ENCODE measurements around the gene P2RX3. TPM values are rescaled to one million over a fixed set of nuclear protein-coding genes. Genes with fewer than 3 reads are reported as not detected.

The P2RX3 gene
- total RNA-seq, 1 donor from 2014 or later, result not detected

GRCh38 chr11:57391539-57391938 is 53.4 kb downstream of the P2RX3 start:
- TF ChIP-seq POLR2AphosphoS5 (IDR thresholded peaks at IDR 0.05; ENCODE audit: insufficient read depth in 1 of 2, low read depth in 1 of 2) (no peak), POLR2A (IDR thresholded peaks at IDR 0.05) (no peak)
- intact Hi-C loops (cut with DNase I), result no loop called here
- H3K4me3 ChIP-seq, result no peak overlapping the region
- no peaks in the 10 kb centered on the region for H3K9me3 ChIP-seq
- no peaks in the 10 kb centered on the region for H3K36me3 ChIP-seq
- H3K4me1 ChIP-seq, result no peaks in the 10 kb centered on the region
- no peak for DNase-seq (ENCODE audit: extremely low spot score in 2 of 2)
- no peaks in the 10 kb centered on the region for H3K27me3 ChIP-seq
- H3K27ac ChIP-seq, result no peak overlapping the region

DNA sequence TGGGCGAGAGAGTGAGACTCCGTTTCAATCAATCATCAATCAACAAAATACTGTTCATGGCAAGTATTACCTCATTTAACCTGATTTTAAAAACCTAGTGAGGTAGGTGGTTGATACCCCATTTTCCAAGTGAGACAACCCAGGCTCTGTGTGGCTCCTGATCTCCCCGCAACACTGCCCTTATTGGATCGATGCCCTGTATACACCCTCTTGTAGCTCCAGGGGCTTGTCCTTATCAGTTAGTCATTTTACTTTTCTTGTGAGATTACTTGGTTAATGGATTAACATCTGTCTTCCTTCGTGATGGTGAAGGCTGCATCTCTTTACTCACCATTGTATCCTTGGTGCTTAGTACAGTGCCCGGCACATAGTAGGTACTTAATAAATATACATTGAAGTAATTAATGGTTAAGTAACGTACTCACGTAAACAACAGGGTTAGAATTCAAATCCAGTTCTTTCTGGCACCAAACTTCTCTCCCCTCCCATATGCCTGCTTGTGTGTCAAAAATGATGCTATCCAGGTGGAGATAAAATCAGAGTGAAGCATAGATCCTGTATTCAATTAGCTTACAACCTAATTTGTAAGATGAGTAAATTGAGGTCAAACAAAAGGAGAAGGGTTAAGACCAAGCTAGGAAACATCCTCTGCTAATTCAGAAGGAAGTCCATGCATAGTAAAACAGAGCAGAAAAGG is 54.1 kb downstream of the P2RX3 start:
- no peak for TF ChIP-seq POLR2AphosphoS5 (IDR thresholded peaks at IDR 0.05; ENCODE audit: insufficient read depth in 1 of 2, low read depth in 1 of 2)
- no peak for TF ChIP-seq POLR2A (IDR thresholded peaks at IDR 0.05)
- TF ChIP-seq, protein P1, sequence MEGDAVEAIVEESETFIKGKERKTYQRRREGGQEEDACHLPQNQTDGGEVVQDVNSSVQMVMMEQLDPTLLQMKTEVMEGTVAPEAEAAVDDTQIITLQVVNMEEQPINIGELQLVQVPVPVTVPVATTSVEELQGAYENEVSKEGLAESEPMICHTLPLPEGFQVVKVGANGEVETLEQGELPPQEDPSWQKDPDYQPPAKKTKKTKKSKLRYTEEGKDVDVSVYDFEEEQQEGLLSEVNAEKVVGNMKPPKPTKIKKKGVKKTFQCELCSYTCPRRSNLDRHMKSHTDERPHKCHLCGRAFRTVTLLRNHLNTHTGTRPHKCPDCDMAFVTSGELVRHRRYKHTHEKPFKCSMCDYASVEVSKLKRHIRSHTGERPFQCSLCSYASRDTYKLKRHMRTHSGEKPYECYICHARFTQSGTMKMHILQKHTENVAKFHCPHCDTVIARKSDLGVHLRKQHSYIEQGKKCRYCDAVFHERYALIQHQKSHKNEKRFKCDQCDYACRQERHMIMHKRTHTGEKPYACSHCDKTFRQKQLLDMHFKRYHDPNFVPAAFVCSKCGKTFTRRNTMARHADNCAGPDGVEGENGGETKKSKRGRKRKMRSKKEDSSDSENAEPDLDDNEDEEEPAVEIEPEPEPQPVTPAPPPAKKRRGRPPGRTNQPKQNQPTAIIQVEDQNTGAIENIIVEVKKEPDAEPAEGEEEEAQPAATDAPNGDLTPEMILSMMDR (IDR thresholded peaks at IDR 0.05), result no peak

GRCh38 chr11:57392763-57393105 is 54.6 kb downstream of the P2RX3 start:
- Histone ChIP-seq H3K4me1 (no peaks in the 10 kb centered on the region), H3K27ac (no peak overlapping the region), H3K27me3 (no peaks in the 10 kb centered on the region), H3K4me3 (no peak overlapping the region), H3K36me3 (no peaks in the 10 kb centered on the region), H3K9me3 (no peaks in the 10 kb centered on the region)
- TF ChIP-seq, protein P1 (IDR thresholded peaks at IDR 0.05), result no peak
- TF ChIP-seq POLR2AphosphoS5 (IDR thresholded peaks at IDR 0.05; ENCODE audit: insufficient read depth in 1 of 2, low read depth in 1 of 2) (no peak), POLR2A (IDR thresholded peaks at IDR 0.05) (no peak)
- DNase-seq (ENCODE audit: extremely low spot score in 2 of 2), result no peak
- intact Hi-C loops (cut with DNase I), result no loop called here

More for the DNA sequence above, 54.1 kb downstream of the P2RX3 start:
- Histone ChIP-seq H3K4me1 (no peaks in the 10 kb centered on the region), H3K36me3 (no peaks in the 10 kb centered on the region), H3K9me3 (no peaks in the 10 kb centered on the region), H3K27ac (no peak overlapping the region), H3K4me3 (no peak overlapping the region), H3K27me3 (no peaks in the 10 kb centered on the region)
- intact Hi-C loops (cut with DNase I), result no loop called here
- DNase-seq (ENCODE audit: extremely low spot score in 2 of 2), result no peak

- Histone ChIP-seq H3K27ac (no peak overlapping the region), H3K27me3 (no peaks in the 10 kb centered on the region), H3K4me3 (no peak overlapping the region), H3K9me3 (no peaks in the 10 kb centered on the region), H3K4me1 (no peaks in the 10 kb centered on the region), H3K36me3 (no peaks in the 10 kb centered on the region)
- TF ChIP-seq POLR2A (IDR thresholded peaks at IDR 0.05) (no peak), POLR2AphosphoS5 (IDR thresholded peaks at IDR 0.05; ENCODE audit: insufficient read depth in 1 of 2, low read depth in 1 of 2) (no peak)
- TF ChIP-seq, protein P1 (IDR thresholded peaks at IDR 0.05), result no peak
- no peak for DNase-seq (ENCODE audit: extremely low spot score in 2 of 2)
- intact Hi-C loops (cut with DNase I), result no loop called here
Observed at GRCh38 chr11:57394203-57394965, 56.2 kb downstream of the P2RX3 start.

GRCh38 chr11:57395905-57396623 is 57.9 kb downstream of the P2RX3 start:
- H3K27me3 ChIP-seq, result no peaks in the 10 kb centered on the region
- no peak for DNase-seq (ENCODE audit: extremely low spot score in 2 of 2)
- intact Hi-C loops (cut with DNase I), result no loop called here
- no peaks in the 10 kb centered on the region for H3K36me3 ChIP-seq
- no peak for TF ChIP-seq POLR2A (IDR thresholded peaks at IDR 0.05)
- TF ChIP-seq POLR2AphosphoS5 (IDR thresholded peaks at IDR 0.05; ENCODE audit: insufficient read depth in 1 of 2, low read depth in 1 of 2), result no peak
- TF ChIP-seq, protein P1 (IDR thresholded peaks at IDR 0.05), result no peak
- no peaks in the 10 kb centered on the region for H3K9me3 ChIP-seq
- H3K4me1 ChIP-seq, result no peaks in the 10 kb centered on the region
- H3K4me3 ChIP-seq, result no peak overlapping the region
- H3K27ac ChIP-seq, result no peak overlapping the region
